Keratinocyte (primary cell): ENCODE results near the gene NRSN2. TPM values are rescaled to one million over a fixed set of nuclear protein-coding genes. Genes with fewer than 3 reads are reported as not detected.

ENCODE experiments used
- DNase-seq: peaks from one replicate; pipeline ENCODE4 v3.0.0-alpha.2; 2011; ENCODE audit warnings: low read depth, missing footprints, low spot score
- FAIRE-seq: peaks from 2 replicates; lab custom pipeline; 2011; peaks lifted over from hg19 to GRCh38; lab: Jason Lieb, UNC
- H2AFZ ChIP-seq: 2 replicates; pipeline ENCODE4 v1.6.0; 2012; ENCODE audit warnings: low read length, control low read depth, inconsistent platforms; ENCODE audit not compliant: control insufficient read depth
- H3K27ac ChIP-seq: 2 replicates; pipeline ENCODE4 v1.5.1; 2011; ENCODE audit warnings: low read length; ENCODE audit not compliant: control insufficient read depth, insufficient read depth
- H3K27me3 ChIP-seq: 3 replicates; pipeline ENCODE4 v1.6.0; 2011; ENCODE audit warnings: low read length; ENCODE audit not compliant: control insufficient read depth, insufficient read depth; ENCODE audit errors: extremely low read depth
- H3K36me3 ChIP-seq, 2 experiments: 2 replicates in 1 of 2; 3 replicates in 1 of 2; pipeline ENCODE4 v1.5.1; 2011; ENCODE audit warnings: low read length in 2 of 2, mild to moderate bottlenecking in 1 of 2; ENCODE audit not compliant: control insufficient read depth in 2 of 2, insufficient read depth in 2 of 2; ENCODE audit errors: extremely low read depth in 1 of 2
- H3K4me1 ChIP-seq: 3 replicates; pipeline ENCODE4 v1.5.1; 2011; ENCODE audit warnings: low read length; ENCODE audit not compliant: control insufficient read depth, insufficient read depth; ENCODE audit errors: extremely low read depth
- H3K4me2 ChIP-seq: 3 replicates; pipeline ENCODE4 v1.6.0; 2011; ENCODE audit warnings: low read depth, low read length; ENCODE audit not compliant: control insufficient read depth, insufficient read depth; ENCODE audit errors: extremely low read depth
- H3K4me3 ChIP-seq, 3 experiments: fragments of 200-600 bp in 1 of 3; sonication (generic) in 1 of 3; 2 replicates in 2 of 3; 3 replicates in 1 of 3; pipeline ENCODE4 v1.5.1; 2011 to 2016; ENCODE audit warnings: low read length in 3 of 3, mild to moderate bottlenecking in 3 of 3, control low read depth in 2 of 3, inconsistent platforms in 1 of 3, low read depth in 1 of 3, mixed read lengths in 1 of 3, mixed run types in 1 of 3, moderate library complexity in 1 of 3; ENCODE audit not compliant: control insufficient read depth in 2 of 3, insufficient read depth in 2 of 3; ENCODE audit errors: extremely low read depth in 1 of 3
- H3K79me2 ChIP-seq: 2 replicates; pipeline ENCODE4 v1.6.0; 2012; ENCODE audit warnings: low read length; ENCODE audit not compliant: control insufficient read depth, insufficient read depth
- H3K9ac ChIP-seq: 3 replicates; pipeline ENCODE4 v1.6.0; 2011; ENCODE audit warnings: low read length; ENCODE audit not compliant: control insufficient read depth, insufficient read depth; ENCODE audit errors: extremely low read depth
- H3K9me1 ChIP-seq: 3 replicates; pipeline ENCODE4 v1.6.0; 2011; ENCODE audit warnings: low read length; ENCODE audit not compliant: control insufficient read depth, insufficient read depth; ENCODE audit errors: extremely low read depth
- H3K9me3 ChIP-seq: 2 replicates; pipeline ENCODE4 v1.5.1; 2012; ENCODE audit warnings: low read depth, low read length; ENCODE audit not compliant: control insufficient read depth
- H4K20me1 ChIP-seq: 3 replicates; pipeline ENCODE4 v1.6.0; 2011; ENCODE audit warnings: low read length; ENCODE audit not compliant: control insufficient read depth, insufficient read depth; ENCODE audit errors: extremely low read depth
- EZH2 ChIP-seq: IDR thresholded peaks from one replicate; pipeline ENCODE4 v1.6.1; 2012; ENCODE audit warnings: inconsistent platforms, mild to moderate bottlenecking, low read length, moderate library complexity
- dilution Hi-C: fragments of 300-500 bp; cut with MboI; formaldehyde crosslinking; loops from one replicate; pipeline ENCODE4 v1.7.0; 2020; ENCODE audit warnings: low sequenced_read_pairs; ENCODE audit not compliant: extremely low pct_ligation_motif_present
- polyA plus RNA-seq, 5 experiments: library from polyadenylated mRNA; depleted of rRNA in 3 of 5; stranded (reverse) in 3 of 5; stranded (forward) in 1 of 5; unstranded in 1 of 5; fragments of >200 nt; gene quantifications; 1 replicate in 1 of 5; 2 replicates in 3 of 5; 3 replicates in 1 of 5; pipeline versions ENCODE4 v1.2.1 to v1.2.3, GENCODE V29; 2011 to 2012; ENCODE audit warnings: missing spikeins in 2 of 5, low read depth in 1 of 5, low replicate concordance in 1 of 5
- TF ChIP-seq, protein P1 (sequence below), 3 experiments: IDR thresholded peaks in 1 of 3; conservative IDR thresholded peaks in 1 of 3; optimal IDR thresholded peaks in 1 of 3; 2 replicates in 2 of 3; 3 replicates in 1 of 3; pipeline versions ENCODE3 to v1.5.1; 2011; ENCODE audit warnings: low read length in 3 of 3, mild to moderate bottlenecking in 3 of 3, moderate library complexity in 2 of 3, control low read depth in 1 of 3, inconsistent platforms in 1 of 3; ENCODE audit not compliant: insufficient read depth in 2 of 3; ENCODE audit errors: extremely low read depth in 1 of 3

Gene NRSN2
- polyA plus RNA-seq, 1 donor (not counting 4 experiments of a cell fraction or from before 2014, with no cell fraction given): 10.4 TPM

DNA sequence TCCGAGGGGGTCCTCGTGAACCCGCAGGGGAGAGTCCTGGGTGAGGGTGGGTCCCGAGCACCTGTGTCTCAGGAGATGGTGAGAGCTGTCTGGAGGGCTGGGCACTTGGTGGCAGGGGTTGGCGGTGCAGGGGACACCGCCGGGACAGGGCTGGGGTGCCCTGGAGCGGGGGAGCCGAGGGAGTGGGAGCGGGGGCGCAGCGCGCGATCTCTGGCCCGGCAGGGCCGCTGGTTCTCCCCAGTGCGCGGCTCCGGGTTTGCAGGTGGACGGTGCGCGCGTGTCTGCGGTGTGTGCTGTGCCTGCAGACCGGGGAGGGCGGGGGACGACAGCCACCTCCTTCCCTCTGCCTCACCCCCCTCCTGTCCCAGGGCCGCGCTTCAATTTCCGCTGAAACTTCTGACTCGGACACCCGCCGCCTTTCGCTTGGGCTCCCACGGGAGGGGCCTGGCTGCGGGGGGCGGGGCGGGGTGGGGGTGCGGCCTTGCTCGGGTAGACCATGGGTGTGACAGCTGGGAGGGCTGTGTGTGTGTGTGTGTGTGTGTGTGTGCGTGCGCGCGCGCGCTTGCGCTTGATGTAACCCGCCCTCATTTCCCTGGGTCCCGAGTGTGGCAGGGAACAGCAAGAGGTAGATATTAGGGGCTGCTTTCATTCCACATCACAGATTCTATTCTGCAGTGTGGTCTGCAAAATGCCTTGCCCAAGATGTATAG lies 34.8 kb downstream of the NRSN2 start:
- H3K9ac ChIP-seq: peak overlapping the region; percentile 92
- H3K27ac ChIP-seq: peak overlapping the region; percentile 87
- no peak for TF ChIP-seq EZH2
- TF ChIP-seq, protein P1, sequence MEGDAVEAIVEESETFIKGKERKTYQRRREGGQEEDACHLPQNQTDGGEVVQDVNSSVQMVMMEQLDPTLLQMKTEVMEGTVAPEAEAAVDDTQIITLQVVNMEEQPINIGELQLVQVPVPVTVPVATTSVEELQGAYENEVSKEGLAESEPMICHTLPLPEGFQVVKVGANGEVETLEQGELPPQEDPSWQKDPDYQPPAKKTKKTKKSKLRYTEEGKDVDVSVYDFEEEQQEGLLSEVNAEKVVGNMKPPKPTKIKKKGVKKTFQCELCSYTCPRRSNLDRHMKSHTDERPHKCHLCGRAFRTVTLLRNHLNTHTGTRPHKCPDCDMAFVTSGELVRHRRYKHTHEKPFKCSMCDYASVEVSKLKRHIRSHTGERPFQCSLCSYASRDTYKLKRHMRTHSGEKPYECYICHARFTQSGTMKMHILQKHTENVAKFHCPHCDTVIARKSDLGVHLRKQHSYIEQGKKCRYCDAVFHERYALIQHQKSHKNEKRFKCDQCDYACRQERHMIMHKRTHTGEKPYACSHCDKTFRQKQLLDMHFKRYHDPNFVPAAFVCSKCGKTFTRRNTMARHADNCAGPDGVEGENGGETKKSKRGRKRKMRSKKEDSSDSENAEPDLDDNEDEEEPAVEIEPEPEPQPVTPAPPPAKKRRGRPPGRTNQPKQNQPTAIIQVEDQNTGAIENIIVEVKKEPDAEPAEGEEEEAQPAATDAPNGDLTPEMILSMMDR (optimal IDR thresholded peaks at IDR 0.05 in 1 of 3, IDR thresholded peaks at IDR 0.05 in 1 of 3, conservative IDR thresholded peaks at IDR 0.05 in 1 of 3; ENCODE audit: extremely low read depth in 1 of 3, insufficient read depth in 2 of 3, low read length in 3 of 3): no peak
- no peaks in the 10 kb centered on the region for H3K9me1 ChIP-seq
- H3K4me2 ChIP-seq: peak overlapping the region; percentile 95
- H3K4me3 ChIP-seq: peak overlapping the region; percentile 66 to 88 (median 83)
- no peaks in the 10 kb centered on the region for H3K27me3 ChIP-seq
- H4K20me1 ChIP-seq: peaks cover 7% of the 10 kb centered on the region
- no peak overlapping the region for H2AFZ ChIP-seq
- H3K4me1 ChIP-seq: peaks cover 35% of the 10 kb centered on the region
- no peak for FAIRE-seq
- H3K9me3 ChIP-seq: no peaks in the 10 kb centered on the region
- peaks cover 11 to 29% of the 10 kb centered on the region in 2 experiments for H3K36me3 ChIP-seq
- dilution Hi-C loops: no loop called here
- DNase-seq: no peak
- peaks cover 48% of the 10 kb centered on the region for H3K79me2 ChIP-seq

DNA sequence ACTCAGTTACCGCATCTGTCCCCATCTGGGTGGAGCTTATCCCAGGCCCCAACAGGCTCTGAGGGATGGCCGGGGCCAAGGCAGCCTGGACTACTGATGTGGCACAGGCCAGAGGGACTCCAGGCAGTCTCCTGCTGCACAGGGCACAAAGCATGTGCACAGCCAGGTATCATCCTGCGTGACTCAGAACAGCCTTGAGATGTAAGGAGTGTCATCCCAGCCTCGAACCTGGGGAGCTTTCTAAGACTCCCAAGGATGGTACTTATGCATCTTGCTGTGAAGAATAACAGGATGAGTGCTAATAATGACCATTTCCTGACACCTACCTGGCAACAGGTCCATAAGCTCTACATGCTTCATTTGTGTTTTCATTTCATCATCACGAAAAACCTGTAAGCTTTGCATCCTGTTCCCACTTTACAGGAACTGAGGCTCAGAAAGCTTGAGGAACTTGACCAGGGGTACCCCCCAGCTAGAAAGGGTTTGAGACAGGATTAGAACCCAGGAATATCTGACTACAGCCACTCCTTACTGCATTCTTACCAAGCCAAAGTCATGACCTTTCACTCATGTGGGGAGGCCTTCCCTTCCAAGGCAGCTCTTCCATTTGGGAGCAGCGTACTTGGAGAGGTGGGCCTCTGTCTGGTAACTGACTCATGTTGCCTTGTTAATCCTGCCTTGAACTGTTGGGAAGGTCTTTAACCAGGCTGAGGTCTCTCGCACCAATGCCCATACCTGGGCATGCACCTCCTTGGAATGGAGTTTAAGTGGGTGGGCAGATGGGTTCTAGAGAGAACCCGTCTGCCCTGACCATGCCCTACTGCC lies 35.6 kb downstream of the NRSN2 start:
- Histone ChIP-seq H3K9ac (peak overlapping the region; percentile 92), H3K4me1 (peaks cover 35% of the 10 kb centered on the region), H3K9me1 (no peaks in the 10 kb centered on the region), H4K20me1 (peaks cover 9% of the 10 kb centered on the region), H3K79me2 (peaks cover 53% of the 10 kb centered on the region), H3K4me2 (peak overlapping the region; percentile 95), H3K9me3 (no peaks in the 10 kb centered on the region), H3K36me3 (peaks cover 13 to 34% of the 10 kb centered on the region in 2 experiments), H3K27me3 (no peaks in the 10 kb centered on the region), H2AFZ (no peak overlapping the region), H3K27ac (peak overlapping the region; percentile 87), H3K4me3 (peak overlapping the region; percentile 66 to 88 (median 83))
- DNase-seq (no peak), FAIRE-seq (peak; percentile 43)
- dilution Hi-C loops: no loop called here
- TF ChIP-seq EZH2: no peak
- TF ChIP-seq, protein P1 (optimal IDR thresholded peaks at IDR 0.05 in 1 of 3, IDR thresholded peaks at IDR 0.05 in 1 of 3, conservative IDR thresholded peaks at IDR 0.05 in 1 of 3; ENCODE audit: extremely low read depth in 1 of 3, insufficient read depth in 2 of 3, low read length in 3 of 3): no peak
